Measurements from ENCODE around the gene DTNB. TPM values are rescaled to one million over a fixed set of nuclear protein-coding genes. Genes with fewer than 3 reads are reported as not detected.

Gene DTNB
- total and polyA plus RNA-seq, 9 donors = 8.0 to 24.9 (median 17.5) TPM

DNA sequence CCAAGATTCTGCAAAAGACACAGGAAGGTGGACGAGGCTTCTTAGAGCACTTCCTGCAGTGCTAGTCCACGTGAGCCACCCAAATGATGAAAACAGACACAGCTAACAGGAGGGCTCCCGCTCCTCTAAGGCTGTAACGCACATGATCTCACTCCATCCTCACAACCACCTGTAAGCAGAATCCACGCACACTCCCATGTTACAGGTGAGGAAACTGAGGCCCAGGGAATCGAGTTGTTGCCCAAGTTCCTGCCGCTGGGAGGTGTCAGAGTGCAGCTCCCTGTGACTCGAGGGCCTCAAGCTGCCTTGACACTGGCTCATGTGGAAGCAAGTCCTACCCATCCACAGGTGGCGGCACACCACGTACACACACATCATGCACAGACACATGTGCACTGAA, 336.1 kb downstream of the DTNB start:
- no peaks in the 10 kb centered on the region for H3K36me3 ChIP-seq
- H3K27me3 ChIP-seq = no peaks in the 10 kb centered on the region
- WGBS, 3 donors = 79 to 83% (median 81%) methylated on average over 10 of the region's 10 CpGs
- no peak overlapping the region for H3K27ac ChIP-seq
- peak in 1 of 5 donors; percentile 20 for DNase-seq
- H3K4me1 ChIP-seq (ENCODE audit: insufficient read depth) = peaks cover 14% of the 10 kb centered on the region
- intact Hi-C loops (cut with DNase I) = loop anchor here in 1 of 4 donors (10.0 kb wide), 1 partner anchor 52 kb away; no protein-coding TSS in a partner anchor
- no peak overlapping the region for H3K4me3 ChIP-seq
- no peak for TF ChIP-seq POLR2A (IDR thresholded peaks at IDR 0.05)
- TF ChIP-seq EP300 (IDR thresholded peaks at IDR 0.05) = no peak
- TF ChIP-seq, protein P1, sequence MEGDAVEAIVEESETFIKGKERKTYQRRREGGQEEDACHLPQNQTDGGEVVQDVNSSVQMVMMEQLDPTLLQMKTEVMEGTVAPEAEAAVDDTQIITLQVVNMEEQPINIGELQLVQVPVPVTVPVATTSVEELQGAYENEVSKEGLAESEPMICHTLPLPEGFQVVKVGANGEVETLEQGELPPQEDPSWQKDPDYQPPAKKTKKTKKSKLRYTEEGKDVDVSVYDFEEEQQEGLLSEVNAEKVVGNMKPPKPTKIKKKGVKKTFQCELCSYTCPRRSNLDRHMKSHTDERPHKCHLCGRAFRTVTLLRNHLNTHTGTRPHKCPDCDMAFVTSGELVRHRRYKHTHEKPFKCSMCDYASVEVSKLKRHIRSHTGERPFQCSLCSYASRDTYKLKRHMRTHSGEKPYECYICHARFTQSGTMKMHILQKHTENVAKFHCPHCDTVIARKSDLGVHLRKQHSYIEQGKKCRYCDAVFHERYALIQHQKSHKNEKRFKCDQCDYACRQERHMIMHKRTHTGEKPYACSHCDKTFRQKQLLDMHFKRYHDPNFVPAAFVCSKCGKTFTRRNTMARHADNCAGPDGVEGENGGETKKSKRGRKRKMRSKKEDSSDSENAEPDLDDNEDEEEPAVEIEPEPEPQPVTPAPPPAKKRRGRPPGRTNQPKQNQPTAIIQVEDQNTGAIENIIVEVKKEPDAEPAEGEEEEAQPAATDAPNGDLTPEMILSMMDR (IDR thresholded peaks at IDR 0.05) = no peak
- H3K9me3 ChIP-seq = no peaks in the 10 kb centered on the region

DNA sequence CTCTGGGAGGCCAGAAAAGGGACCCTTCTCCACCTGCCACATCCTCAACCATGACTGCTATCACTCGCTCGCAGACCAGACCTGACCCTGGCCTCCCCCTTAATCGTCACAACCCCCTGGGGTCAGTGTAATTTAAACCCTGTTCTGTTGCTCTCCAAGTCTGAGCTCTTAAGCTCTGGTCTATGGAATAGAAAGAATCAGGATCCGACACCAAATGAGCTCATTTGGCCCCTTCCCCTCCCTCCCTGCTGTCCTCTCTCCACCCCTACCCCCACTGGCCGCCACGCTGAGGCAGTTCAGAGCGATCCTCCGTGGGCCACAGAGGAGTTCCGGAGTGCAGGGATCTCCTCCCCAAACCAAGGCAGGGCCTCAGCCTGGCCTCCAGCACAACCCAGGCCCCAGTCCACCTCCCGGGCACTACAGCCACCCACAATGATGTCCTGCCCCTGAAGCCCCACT, 337.0 kb downstream of the DTNB start:
- H3K36me3 ChIP-seq = no peaks in the 10 kb centered on the region
- peak in 1 of 5 donors; percentile 15 for DNase-seq
- no peaks in the 10 kb centered on the region for H3K9me3 ChIP-seq
- no peaks in the 10 kb centered on the region for H3K27me3 ChIP-seq
- TF ChIP-seq, protein P1 (IDR thresholded peaks at IDR 0.05) = no peak
- no peak for TF ChIP-seq EP300 (IDR thresholded peaks at IDR 0.05)
- no peak for TF ChIP-seq POLR2A (IDR thresholded peaks at IDR 0.05)
- intact Hi-C loops (cut with DNase I) = loop anchor here in 1 of 4 donors (10.0 kb wide), 1 partner anchor 52 kb away; no protein-coding TSS in a partner anchor
- H3K4me3 ChIP-seq = no peak overlapping the region
- H3K27ac ChIP-seq = no peak overlapping the region
- peaks cover 14% of the 10 kb centered on the region for H3K4me1 ChIP-seq (ENCODE audit: insufficient read depth)
- 65 to 74% (median 74%) methylated on average over 10 of the region's 10 CpGs for WGBS, 3 donors

DNA sequence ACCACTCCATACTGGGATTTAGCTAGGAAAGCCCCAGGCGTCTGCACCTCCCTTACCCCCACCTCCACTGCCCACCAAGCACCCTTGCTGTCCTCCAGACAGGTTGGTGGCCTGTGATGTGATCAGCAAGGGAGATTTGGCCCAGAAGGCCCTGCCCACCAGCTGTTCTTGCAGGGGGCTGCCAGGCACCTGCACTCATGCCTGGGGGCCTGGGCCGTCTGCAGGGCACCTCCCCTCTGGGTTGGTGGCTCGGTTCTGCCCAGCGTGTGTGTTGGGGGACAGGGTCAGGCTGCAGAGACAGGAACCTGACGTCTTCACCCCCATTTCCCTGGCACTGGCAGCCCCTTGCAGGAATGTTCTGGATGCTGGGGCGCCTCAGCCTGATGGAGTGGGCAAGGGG, 337.4 kb downstream of the DTNB start:
- 65 to 74% (median 67%) methylated on average over 6 of the region's 6 CpGs for WGBS, 3 donors
- peaks cover 14% of the 10 kb centered on the region for H3K4me1 ChIP-seq (ENCODE audit: insufficient read depth)
- peak in 1 of 5 donors; percentile 15 for DNase-seq
- no peak overlapping the region for H3K4me3 ChIP-seq
- H3K36me3 ChIP-seq = no peaks in the 10 kb centered on the region
- H3K27ac ChIP-seq = no peak overlapping the region
- intact Hi-C loops (cut with DNase I) = loop anchor here in 1 of 4 donors (10.0 kb wide), 1 partner anchor 51 kb away; no protein-coding TSS in a partner anchor
- H3K27me3 ChIP-seq = no peaks in the 10 kb centered on the region
- no peak for TF ChIP-seq EP300 (IDR thresholded peaks at IDR 0.05)
- no peak for TF ChIP-seq POLR2A (IDR thresholded peaks at IDR 0.05)
- TF ChIP-seq, protein P1 (IDR thresholded peaks at IDR 0.05) = no peak
- no peaks in the 10 kb centered on the region for H3K9me3 ChIP-seq

DNA sequence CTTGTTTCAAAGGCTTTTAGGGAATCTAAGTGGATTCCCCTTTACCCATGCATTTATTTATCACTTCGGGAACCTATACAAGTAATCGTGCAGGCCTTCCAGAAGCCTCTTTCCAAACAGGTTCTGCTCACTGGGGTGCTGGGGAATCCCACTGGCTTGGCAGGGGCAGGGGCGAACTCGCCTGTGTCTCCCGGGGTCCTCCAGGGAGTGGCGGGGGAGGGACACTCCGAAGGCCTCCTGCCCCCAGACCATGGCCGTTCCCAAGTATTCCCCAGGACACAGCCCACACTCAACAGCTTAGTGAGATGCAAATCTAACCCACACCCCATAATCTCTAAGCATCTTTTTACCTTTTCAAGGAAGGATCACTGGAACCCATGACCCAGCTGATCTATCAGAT, 338.2 kb downstream of the DTNB start:
- WGBS, 3 donors = 54 to 72% (median 68%) methylated on average over 8 of the region's 8 CpGs
- Histone ChIP-seq H3K4me1 (ENCODE audit: insufficient read depth) (peaks cover 18% of the 10 kb centered on the region), H3K36me3 (no peaks in the 10 kb centered on the region), H3K4me3 (no peak overlapping the region), H3K27me3 (no peaks in the 10 kb centered on the region), H3K27ac (no peak overlapping the region), H3K9me3 (no peaks in the 10 kb centered on the region)
- intact Hi-C loops (cut with DNase I) = loop anchor here in 1 of 4 donors (10.0 kb wide), 1 partner anchor 50 kb away; no protein-coding TSS in a partner anchor
- peak in 1 of 5 donors; percentile 11 for DNase-seq
- TF ChIP-seq, protein P1 (IDR thresholded peaks at IDR 0.05) = no peak
- TF ChIP-seq EP300 (IDR thresholded peaks at IDR 0.05) (no peak), POLR2A (IDR thresholded peaks at IDR 0.05) (no peak)

All from ovary (tissue), 9 donors.